ENCODE measurements around the gene ZAR1. TPM values are rescaled to one million over a fixed set of nuclear protein-coding genes. Genes with fewer than 3 reads are reported as not detected.
"Not testable (repeated sequence)": the region's sequence is repeated elsewhere in the genome, so short reads cannot be mapped to it uniquely, and the experiment has no call there.

Gene ZAR1
- total RNA-seq (2014; rRNA removed; shearing (Covaris generic)) (not detected in 2 replicates), total RNA-seq (2022) (not detected in 2 replicates), Bru-seq, nascent RNA (percentile 18 among the genes with signal in this experiment), BruChase-seq, experiment 1, labeled RNA remaining after a 6-hour chase (percentile 24 among the genes with signal in this experiment), BruChase-seq, experiment 2, labeled RNA remaining after a 2-hour chase (percentile 24 among the genes with signal in this experiment)
- long read RNA-seq = 0 reads

GRCh38 chr4:48490012-48490679 lies at the start of gene ZAR1:
TSS of gene ZAR1 (plus strand) at chr4:48490252. CDS start at chr4:48490292, 40 bp downstream.
- no peak within 1 kb of the TSS for H2AFZ ChIP-seq (ENCODE audit: low read length)
- CTCF ChIA-PET (ENCODE audit: unreplicated experiment) = no interaction called here
- POLR2A ChIA-PET = no interaction called here

DNA sequence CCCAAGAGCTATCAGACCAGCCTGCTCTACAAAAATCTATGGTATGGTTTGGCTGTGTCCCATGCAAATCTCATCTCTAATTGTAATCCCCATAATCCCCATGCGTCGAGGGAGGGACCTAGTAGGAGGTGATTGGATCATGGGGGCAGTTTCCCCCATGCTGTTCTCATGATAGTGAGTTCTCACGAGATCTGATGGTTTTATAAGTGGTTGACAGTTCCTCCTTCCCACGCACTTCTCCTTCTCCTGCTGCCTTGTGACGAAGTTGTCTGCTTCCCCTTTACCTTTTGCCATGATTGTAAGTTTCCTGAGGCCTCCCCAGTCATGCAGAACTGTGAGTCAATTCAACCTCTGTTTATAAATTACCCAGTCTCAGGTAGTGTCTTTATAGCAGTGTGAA lies 49.1 kb upstream of the ZAR1 start:
- H3K79me2 ChIP-seq (ENCODE audit: insufficient read depth, low read depth, low read length); POLR2A ChIA-PET; H3K9me2 ChIP-seq (ENCODE audit: insufficient read depth, low read length); H3K9me3 ChIP-seq (ENCODE audit: low read length); H3K36me3 ChIP-seq (ENCODE audit: insufficient read depth, low read length); DNase-seq (ENCODE audit: low spot score); H3K4me3 ChIP-seq (ENCODE audit: low read depth, low read length, poor library complexity, severe bottlenecking); BruUV-seq (replicated peaks); H3K27ac ChIP-seq (ENCODE audit: low read depth, low read length, poor library complexity, severe bottlenecking); CTCF ChIA-PET (ENCODE audit: unreplicated experiment); H2AFZ ChIP-seq (ENCODE audit: low read length); H3K4me1 ChIP-seq (ENCODE audit: insufficient read depth, low read length, poor library complexity, severe bottlenecking); H3K4me2 ChIP-seq (ENCODE audit: low read length); H4K20me1 ChIP-seq (ENCODE audit: insufficient read depth, low read length): not testable (repeated sequence)
- intact Hi-C loops (cut with micrococcal nuclease; ENCODE audit: unreplicated experiment) = loop anchor here (10.0 kb wide), 1 partner anchor 104 kb away; no protein-coding TSS in a partner anchor

More at GRCh38 chr4:48490012-48490679, at the start of gene ZAR1:
- no peak for DNase-seq (ENCODE audit: low spot score)
- H3K79me2 ChIP-seq (ENCODE audit: insufficient read depth, low read depth, low read length) = no peaks in the 10 kb centered on the region
- H3K27ac ChIP-seq (ENCODE audit: low read depth, low read length, poor library complexity, severe bottlenecking) = no peak within 1 kb of the TSS
- H3K9me2 ChIP-seq (ENCODE audit: insufficient read depth, low read length) = no peaks in the 10 kb centered on the region
- no peak within 1 kb of the TSS for H3K4me2 ChIP-seq (ENCODE audit: low read length)
- no peaks in the 10 kb centered on the region for H3K36me3 ChIP-seq (ENCODE audit: insufficient read depth, low read length)
- BruUV-seq (replicated peaks) = no TSS peak
- TF ChIP-seq EZH2phosphoT487 (IDR thresholded peaks at IDR 0.05; ENCODE audit: borderline replicate concordance, low read depth, low read length) = no peak
- no peak for TF ChIP-seq CTCF (conservative IDR thresholded peaks at IDR 0.05; ENCODE audit: low read length)
- intact Hi-C loops (cut with micrococcal nuclease; ENCODE audit: unreplicated experiment) = no loop called here
- H4K20me1 ChIP-seq (ENCODE audit: insufficient read depth, low read length) = no peaks in the 10 kb centered on the region
- H3K4me3 ChIP-seq (ENCODE audit: low read depth, low read length, poor library complexity, severe bottlenecking) = no peak within 1 kb of the TSS
- no peaks in the 10 kb centered on the region for H3K4me1 ChIP-seq (ENCODE audit: insufficient read depth, low read length, poor library complexity, severe bottlenecking)
- H3K9me3 ChIP-seq (ENCODE audit: low read length) = no peaks in the 10 kb centered on the region

DNA sequence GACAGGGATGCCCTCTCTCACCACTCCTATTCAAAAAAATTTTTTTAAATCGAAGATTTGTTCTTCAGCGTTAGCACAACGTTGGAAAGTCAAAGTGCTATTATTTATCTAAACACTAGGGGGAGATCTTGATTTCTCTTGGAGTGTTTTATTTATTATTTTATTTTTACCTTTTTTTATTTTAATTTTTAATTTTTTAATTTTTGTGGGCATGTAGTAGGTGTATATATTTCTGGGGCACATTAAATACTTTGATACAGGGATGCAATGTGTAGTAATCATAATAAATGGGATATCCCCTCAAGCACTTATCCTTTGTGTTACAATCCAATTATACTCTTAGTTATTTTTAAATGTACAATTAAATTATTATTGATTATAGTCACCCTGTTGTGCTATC lies 44.3 kb upstream of the ZAR1 start:
- no TSS peak for BruUV-seq (replicated peaks)
- Histone ChIP-seq H3K36me3 (ENCODE audit: insufficient read depth, low read length) (no peaks in the 10 kb centered on the region), H3K4me2 (ENCODE audit: low read length) (no peak overlapping the region), H2AFZ (ENCODE audit: low read length) (no peak overlapping the region), H3K9me2 (ENCODE audit: insufficient read depth, low read length) (no peaks in the 10 kb centered on the region), H3K79me2 (ENCODE audit: insufficient read depth, low read depth, low read length) (no peaks in the 10 kb centered on the region), H3K4me1 (ENCODE audit: insufficient read depth, low read length, poor library complexity, severe bottlenecking) (no peaks in the 10 kb centered on the region), H3K4me3 (ENCODE audit: low read depth, low read length, poor library complexity, severe bottlenecking) (no peak overlapping the region), H4K20me1 (ENCODE audit: insufficient read depth, low read length) (no peaks in the 10 kb centered on the region), H3K9me3 (ENCODE audit: low read length) (no peaks in the 10 kb centered on the region), H3K27ac (ENCODE audit: low read depth, low read length, poor library complexity, severe bottlenecking) (no peak overlapping the region)
- CTCF ChIA-PET (ENCODE audit: unreplicated experiment) = no interaction called here
- TF ChIP-seq CTCF (conservative IDR thresholded peaks at IDR 0.05; ENCODE audit: low read length) = peak; percentile 72
- TF ChIP-seq EZH2phosphoT487 (IDR thresholded peaks at IDR 0.05; ENCODE audit: borderline replicate concordance, low read depth, low read length) = no peak
- intact Hi-C loops (cut with micrococcal nuclease; ENCODE audit: unreplicated experiment) = loop anchor here (2.0 to 10.0 kb wide), 2 partner anchors 99 to 517 kb away; no protein-coding TSS in a partner anchor
- DNase-seq (ENCODE audit: low spot score) = peak; percentile 19
- POLR2A ChIA-PET = no interaction called here
